Ishikawa (cell line): Measurements from ENCODE around the gene ACAP2.

Source experiments
- CEBPB ChIP-seq: IDR thresholded peaks from 2 replicates; pipeline ENCODE4 v1.6.1; 2012
- EP300 ChIP-seq: IDR thresholded peaks from 2 replicates; pipeline ENCODE4 v1.6.1; 2012; ENCODE audit warnings: borderline replicate concordance
- MAX ChIP-seq: IDR thresholded peaks from 2 replicates; pipeline ENCODE4 v1.6.1; 2012
- RAD21 ChIP-seq: IDR thresholded peaks from 2 replicates; pipeline ENCODE4 v1.6.1; 2012; ENCODE audit warnings: low read depth
- REST ChIP-seq: IDR thresholded peaks from 2 replicates; pipeline ENCODE4 v1.6.1; 2012; ENCODE audit warnings: low read depth, mild to moderate bottlenecking
- TAF1 ChIP-seq: IDR thresholded peaks from 2 replicates; pipeline ENCODE4 v1.6.1; 2012; ENCODE audit warnings: low read depth, mild to moderate bottlenecking
- YY1 ChIP-seq: IDR thresholded peaks from 2 replicates; pipeline ENCODE4 v1.6.1; 2012; ENCODE audit warnings: low read depth

DNA sequence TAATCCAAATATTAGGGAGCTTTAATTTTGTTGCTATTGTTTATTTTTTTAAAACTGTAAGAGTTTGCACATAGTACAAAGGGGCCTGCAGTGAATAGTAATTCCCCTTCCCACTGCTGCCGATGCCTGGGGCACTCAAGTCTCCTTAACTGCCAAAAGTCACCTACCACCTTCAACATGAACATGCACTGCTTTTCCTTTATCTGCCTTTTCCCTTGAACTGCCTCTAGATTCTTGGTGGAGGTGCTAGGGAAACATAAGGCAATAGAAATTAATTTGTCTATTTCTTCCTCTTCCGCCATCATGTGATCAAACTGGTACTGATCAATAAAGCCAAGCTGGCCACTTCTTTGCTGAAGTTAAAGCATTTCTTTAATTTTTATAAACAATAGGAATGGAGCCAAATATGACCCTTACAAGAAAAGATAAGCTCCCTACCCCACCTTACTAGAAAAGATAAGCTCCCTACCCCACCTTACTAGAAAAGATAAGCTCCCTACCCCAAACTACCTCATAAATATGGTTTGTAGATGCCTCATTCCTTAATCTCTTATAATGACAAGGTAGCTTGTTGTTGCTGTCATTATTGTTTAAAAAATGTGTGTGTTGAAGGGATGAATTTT, 17.4 kb upstream of the ACAP2 start:
- TF ChIP-seq EP300, result no peak
- TF ChIP-seq TAF1, result no peak
- no peak for TF ChIP-seq RAD21
- TF ChIP-seq REST, result no peak
- TF ChIP-seq YY1, result no peak
- no peak for TF ChIP-seq CEBPB
- no peak for TF ChIP-seq MAX
